OCI-M1 (cell line): Measurements from ENCODE around the gene RDX.
"Not testable (repeated sequence)": the region's sequence is repeated elsewhere in the genome, so short reads cannot be mapped to it uniquely, and the experiment has no call there.

Source experiments
- DNase-seq: peaks from one replicate; lab custom pipeline; 2025; lab: John Stamatoyannopoulos, UW

Gene RDX

GRCh38 chr11:110200241-110200640 lies 96.2 kb downstream of the RDX start:
- DNase-seq, result no peak

GRCh38 chr11:110199184-110199981 lies 97.0 kb downstream of the RDX start:
- DNase-seq, result no peak

GRCh38 chr11:110198031-110198729 lies 98.2 kb downstream of the RDX start:
- no peak for DNase-seq

- no peak for DNase-seq
Observed at GRCh38 chr11:110196884-110197420, 99.5 kb downstream of the RDX start.

- no peak for DNase-seq
Observed at GRCh38 chr11:110196241-110196754, 100.1 kb downstream of the RDX start.

- DNase-seq, result peak; percentile 74
Observed at GRCh38 chr11:110194211-110194766, 102.1 kb downstream of the RDX start.

- not testable (repeated sequence) for DNase-seq
Observed at GRCh38 chr11:110192604-110193282, 103.7 kb downstream of the RDX start.

- no peak for DNase-seq
Observed at GRCh38 chr11:110190885-110191284, 105.5 kb downstream of the RDX start.

GRCh38 chr11:110187731-110188130 lies 108.7 kb downstream of the RDX start:
- no peak for DNase-seq

GRCh38 chr11:110186867-110187266 lies 109.5 kb downstream of the RDX start:
- no peak for DNase-seq

- no peak for DNase-seq
Observed at GRCh38 chr11:110186456-110186855, 110.0 kb downstream of the RDX start.

GRCh38 chr11:110185599-110185998 lies 110.8 kb downstream of the RDX start:
- no peak for DNase-seq

GRCh38 chr11:110185121-110185591 lies 111.3 kb downstream of the RDX start:
- no peak for DNase-seq

GRCh38 chr11:110184456-110184855 lies 112.0 kb downstream of the RDX start:
- no peak for DNase-seq

GRCh38 chr11:110182886-110183285 lies 113.5 kb downstream of the RDX start:
- DNase-seq, result no peak

- no peak for DNase-seq
Observed at GRCh38 chr11:110179064-110179463, 117.3 kb downstream of the RDX start.

- DNase-seq, result no peak
Observed at GRCh38 chr11:110177086-110177456, 119.3 kb downstream of the RDX start.

GRCh38 chr11:110176366-110177085 lies 119.9 kb downstream of the RDX start:
- no peak for DNase-seq

GRCh38 chr11:110174645-110175310 lies 121.6 kb downstream of the RDX start:
- DNase-seq, result no peak

GRCh38 chr11:110173811-110174644 lies 122.4 kb downstream of the RDX start:
- peak; percentile 73 for DNase-seq
